ENCODE results near the gene LACTB.
"Not testable (repeated sequence)": the region's sequence is repeated elsewhere in the genome, so short reads cannot be mapped to it uniquely, and the experiment has no call there.

The LACTB gene

DNA sequence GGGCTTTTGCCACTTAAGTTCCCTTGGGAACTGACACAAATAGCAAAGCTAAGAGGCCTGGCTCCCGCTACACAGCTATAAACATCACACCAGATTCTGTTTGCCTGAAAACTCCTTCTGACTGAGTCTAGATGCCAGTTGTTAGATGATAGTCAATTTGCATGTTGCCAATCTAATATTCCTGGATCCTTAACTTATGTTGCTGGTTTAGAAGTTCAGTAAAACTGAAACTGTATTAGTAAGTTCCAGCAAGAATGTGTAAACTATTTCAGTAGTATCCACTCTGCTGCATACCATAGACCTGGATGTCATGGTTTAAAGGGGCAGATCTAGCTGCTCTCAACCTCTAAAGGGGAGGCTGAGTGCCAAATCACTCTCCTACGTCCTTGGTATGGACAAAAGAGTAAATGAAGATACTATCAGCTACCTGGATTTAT, 27.1 kb upstream of the LACTB start:
- POLR2A ChIA-PET = no interaction called here
- no peak for DNase-seq (ENCODE audit: extremely low spot score)
- CTCF ChIA-PET = interaction anchor here (0.9 to 3.2 kb wide), 3 partner anchors 40 to 248 kb away, joined by 3 to 18 read pairs (median 3); no protein-coding TSS in a partner anchor
- TF ChIP-seq TARDBP (IDR thresholded peaks at IDR 0.05) (no peak), FOXM1 (IDR thresholded peaks at IDR 0.05; ENCODE audit: borderline replicate concordance) (no peak), ZNF384 (IDR thresholded peaks at IDR 0.05) (no peak), FOXA1 (IDR thresholded peaks at IDR 0.05) (no peak), BHLHE40 (IDR thresholded peaks at IDR 0.05; ENCODE audit: borderline replicate concordance) (no peak), CTBP1 (IDR thresholded peaks at IDR 0.05; ENCODE audit: borderline replicate concordance) (no peak)
- TF ChIP-seq, protein P1, sequence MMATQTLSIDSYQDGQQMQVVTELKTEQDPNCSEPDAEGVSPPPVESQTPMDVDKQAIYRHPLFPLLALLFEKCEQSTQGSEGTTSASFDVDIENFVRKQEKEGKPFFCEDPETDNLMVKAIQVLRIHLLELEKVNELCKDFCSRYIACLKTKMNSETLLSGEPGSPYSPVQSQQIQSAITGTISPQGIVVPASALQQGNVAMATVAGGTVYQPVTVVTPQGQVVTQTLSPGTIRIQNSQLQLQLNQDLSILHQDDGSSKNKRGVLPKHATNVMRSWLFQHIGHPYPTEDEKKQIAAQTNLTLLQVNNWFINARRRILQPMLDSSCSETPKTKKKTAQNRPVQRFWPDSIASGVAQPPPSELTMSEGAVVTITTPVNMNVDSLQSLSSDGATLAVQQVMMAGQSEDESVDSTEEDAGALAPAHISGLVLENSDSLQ (IDR thresholded peaks at IDR 0.05) = no peak

DNA sequence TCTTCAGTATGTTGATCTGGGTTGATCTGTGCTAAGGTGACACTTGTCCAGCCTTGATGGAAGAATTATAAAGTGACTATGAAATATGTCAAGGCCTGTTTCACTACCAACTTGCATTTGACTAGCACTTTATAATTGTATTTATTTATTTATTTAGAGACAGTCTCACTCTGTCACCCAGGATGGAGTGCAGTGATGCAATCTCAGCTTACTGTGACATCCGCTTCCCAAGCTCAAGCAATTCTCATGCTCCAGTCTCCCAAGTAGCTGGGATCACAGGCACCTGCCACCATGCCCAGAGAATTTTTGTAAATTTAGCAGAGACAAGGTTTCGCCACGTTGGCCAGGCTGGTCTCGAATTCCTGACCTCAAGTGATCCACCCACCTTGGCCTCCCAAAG, 25.5 kb upstream of the LACTB start:
- no peak for TF ChIP-seq FOXA1 (IDR thresholded peaks at IDR 0.05)
- TF ChIP-seq, protein P1 (IDR thresholded peaks at IDR 0.05) = no peak
- no peak for TF ChIP-seq L3MBTL2 (conservative IDR thresholded peaks at IDR 0.05)
- no peak for TF ChIP-seq ARNT (IDR thresholded peaks at IDR 0.05)
- no peak for TF ChIP-seq SUZ12 (IDR thresholded peaks at IDR 0.05)
- TF ChIP-seq FOXK2 (IDR thresholded peaks at IDR 0.05) = no peak
- TF ChIP-seq SP1 (IDR thresholded peaks at IDR 0.05) = no peak
- no peak for TF ChIP-seq HDGF (IDR thresholded peaks at IDR 0.05; ENCODE audit: borderline replicate concordance)
- no peak for TF ChIP-seq ELF4 (IDR thresholded peaks at IDR 0.05)
- TF ChIP-seq TARDBP (IDR thresholded peaks at IDR 0.05) = no peak
- no peak for TF ChIP-seq FOXM1 (IDR thresholded peaks at IDR 0.05; ENCODE audit: borderline replicate concordance)
- no peak for TF ChIP-seq LEF1 (IDR thresholded peaks at IDR 0.05; ENCODE audit: borderline replicate concordance)
- no peak for DNase-seq (ENCODE audit: extremely low spot score)
- ChIA-PET POLR2A (no interaction called here), CTCF (interaction anchor here (1.1 kb wide), 1 partner anchor 49 kb away, joined by 4 read pairs; no protein-coding TSS in a partner anchor)

DNA sequence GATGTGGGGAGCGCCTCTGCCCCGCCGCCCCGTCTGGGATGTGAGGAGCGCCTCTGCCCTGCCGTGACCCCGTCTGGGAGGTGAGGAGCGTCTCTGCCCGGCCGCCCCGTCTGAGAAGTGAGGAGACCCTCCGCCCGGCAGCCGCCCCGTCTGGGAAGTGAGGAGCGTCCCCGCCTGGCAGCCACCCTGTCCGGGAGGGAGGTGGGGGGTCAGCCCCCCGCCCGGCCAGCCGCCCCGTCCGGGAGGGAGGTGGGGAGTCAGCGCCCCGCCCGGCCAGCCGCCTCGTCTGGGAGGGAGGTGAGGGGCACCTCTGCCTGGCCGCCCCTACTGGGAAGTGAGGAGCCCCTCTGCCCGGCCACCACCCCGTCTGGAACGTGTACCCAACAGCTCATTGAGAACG, 22.8 kb upstream of the LACTB start:
- CTCF ChIA-PET; DNase-seq (ENCODE audit: extremely low spot score); POLR2A ChIA-PET: not testable (repeated sequence)

DNA sequence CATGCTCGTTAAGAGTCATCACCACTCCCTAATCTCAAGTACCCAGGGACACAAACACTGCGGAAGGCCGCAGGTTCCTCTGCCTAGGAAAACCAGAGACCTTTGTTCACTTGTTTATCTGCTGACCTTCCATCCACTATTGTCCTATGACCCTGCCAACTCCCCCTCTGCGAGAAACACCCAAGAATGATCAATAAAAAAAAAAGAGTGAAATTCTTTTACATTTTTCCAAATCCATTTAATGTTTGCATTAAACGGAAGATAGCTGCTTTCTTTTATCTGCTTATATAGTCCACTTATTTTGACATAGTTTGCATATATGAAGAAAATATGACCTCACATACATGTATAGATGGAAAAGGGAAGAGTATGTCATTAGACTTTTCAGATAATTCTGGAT, 22.1 kb upstream of the LACTB start:
- CTCF ChIA-PET; POLR2A ChIA-PET; DNase-seq (ENCODE audit: extremely low spot score): not testable (repeated sequence)

DNA sequence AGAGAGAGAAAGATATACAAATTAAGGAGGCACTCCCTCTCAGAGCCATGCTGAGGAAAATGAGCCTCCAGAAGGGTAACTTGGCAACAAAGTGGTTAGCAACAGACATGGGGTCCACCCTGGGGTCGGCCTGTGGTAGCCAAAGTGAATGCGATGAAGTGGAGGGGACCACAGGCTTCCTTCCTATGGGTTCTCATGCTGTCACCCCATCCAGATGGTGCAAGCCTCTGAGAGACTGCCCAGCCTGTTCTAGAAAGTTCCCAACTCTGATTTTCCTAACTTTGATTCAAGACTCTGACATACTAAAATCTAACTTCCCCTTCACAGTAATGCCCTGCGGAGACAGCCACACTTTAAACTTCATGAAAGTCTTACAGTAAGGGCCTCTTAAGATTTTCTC, 18.2 kb upstream of the LACTB start:
- TF ChIP-seq FOXM1 (IDR thresholded peaks at IDR 0.05; ENCODE audit: borderline replicate concordance) (no peak), HDGF (IDR thresholded peaks at IDR 0.05; ENCODE audit: borderline replicate concordance) (no peak), NFRKB (IDR thresholded peaks at IDR 0.05) (no peak), ELF4 (IDR thresholded peaks at IDR 0.05) (no peak), BHLHE40 (IDR thresholded peaks at IDR 0.05; ENCODE audit: borderline replicate concordance) (no peak), LEF1 (IDR thresholded peaks at IDR 0.05; ENCODE audit: borderline replicate concordance) (no peak), ZNF384 (IDR thresholded peaks at IDR 0.05) (no peak), CTBP1 (IDR thresholded peaks at IDR 0.05; ENCODE audit: borderline replicate concordance) (no peak)
- ChIA-PET CTCF (no interaction called here), POLR2A (no interaction called here)
- DNase-seq (ENCODE audit: extremely low spot score) = no peak

DNA sequence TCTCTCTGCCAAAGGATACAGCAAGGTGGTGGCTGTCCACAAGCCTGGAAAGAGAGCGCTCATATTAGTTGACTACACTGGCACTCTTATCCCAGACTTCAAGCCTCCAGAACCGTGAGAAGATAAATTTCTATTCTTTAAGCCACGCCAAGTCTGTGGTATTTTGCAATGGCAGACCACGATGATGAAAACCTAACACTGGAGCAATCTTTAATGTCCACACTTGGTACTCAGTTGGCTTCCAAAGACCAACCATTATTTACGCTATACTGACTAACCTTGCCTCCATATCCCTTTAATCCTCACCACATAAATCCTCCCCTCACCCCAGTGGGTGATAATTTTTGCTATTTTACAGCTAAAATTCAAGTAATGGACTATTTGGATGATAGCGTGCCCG, 16.9 kb upstream of the LACTB start:
- ChIA-PET CTCF (no interaction called here), POLR2A (no interaction called here)
- DNase-seq (ENCODE audit: extremely low spot score) = no peak
- TF ChIP-seq FOXA1 (IDR thresholded peaks at IDR 0.05) = no peak
- no peak for TF ChIP-seq LEF1 (IDR thresholded peaks at IDR 0.05; ENCODE audit: borderline replicate concordance)
- TF ChIP-seq BHLHE40 (IDR thresholded peaks at IDR 0.05; ENCODE audit: borderline replicate concordance) = no peak
- no peak for TF ChIP-seq HDGF (IDR thresholded peaks at IDR 0.05; ENCODE audit: borderline replicate concordance)
- no peak for TF ChIP-seq L3MBTL2 (conservative IDR thresholded peaks at IDR 0.05)
- TF ChIP-seq FOXK2 (IDR thresholded peaks at IDR 0.05) = no peak
- TF ChIP-seq CTBP1 (IDR thresholded peaks at IDR 0.05; ENCODE audit: borderline replicate concordance) = no peak
- TF ChIP-seq, protein P1 (IDR thresholded peaks at IDR 0.05) = no peak
- no peak for TF ChIP-seq SP1 (IDR thresholded peaks at IDR 0.05)
- TF ChIP-seq SUZ12 (IDR thresholded peaks at IDR 0.05) = no peak
- TF ChIP-seq ARNT (IDR thresholded peaks at IDR 0.05) = no peak
- no peak for TF ChIP-seq TARDBP (IDR thresholded peaks at IDR 0.05)
- TF ChIP-seq ZNF384 (IDR thresholded peaks at IDR 0.05) = no peak
- no peak for TF ChIP-seq ELF4 (IDR thresholded peaks at IDR 0.05)
- no peak for TF ChIP-seq FOXM1 (IDR thresholded peaks at IDR 0.05; ENCODE audit: borderline replicate concordance)
- no peak for TF ChIP-seq NFRKB (IDR thresholded peaks at IDR 0.05)

DNA sequence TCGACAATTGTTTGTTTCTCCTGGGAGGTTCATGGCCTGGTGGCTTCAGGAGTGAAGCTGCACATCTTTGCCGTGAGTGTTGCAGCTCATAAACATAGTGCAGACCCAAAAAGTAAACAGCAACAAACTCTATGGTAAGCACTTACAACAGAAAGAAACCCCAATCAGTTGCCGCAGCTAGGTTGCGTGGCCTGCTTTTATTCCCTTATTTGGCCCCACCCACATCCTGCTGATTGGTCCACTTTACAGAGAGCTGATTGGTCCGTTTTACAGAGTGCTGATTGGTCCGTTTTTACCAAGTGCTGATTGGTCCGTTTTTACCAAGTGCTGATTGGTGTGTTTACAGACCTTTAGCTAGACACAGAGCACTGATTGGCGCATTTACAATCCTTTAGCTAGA, 16.3 kb upstream of the LACTB start:
- POLR2A ChIA-PET; CTCF ChIA-PET; DNase-seq (ENCODE audit: extremely low spot score): not testable (repeated sequence)
